Stimulated activated CD4-positive, alpha-beta T cell treated with anti-CD3 and anti-CD28 coated beads, Interleukin-2, amount 100 ng/mL, for 4 hours (primary cell): ENCODE results near the gene LAX1.
A peak's percentile ranks its signal among the peaks of the same experiment; 100 is the strongest.
"Not testable (repeated sequence)": the region's sequence is repeated elsewhere in the genome, so short reads cannot be mapped to it uniquely, and the experiment has no call there.

Source experiments
- DNase-seq: peaks from one replicate; pipeline ENCODE4 v3.0.0-alpha.2; 2020; ENCODE audit warnings: low read depth

LAX1 gene

DNA sequence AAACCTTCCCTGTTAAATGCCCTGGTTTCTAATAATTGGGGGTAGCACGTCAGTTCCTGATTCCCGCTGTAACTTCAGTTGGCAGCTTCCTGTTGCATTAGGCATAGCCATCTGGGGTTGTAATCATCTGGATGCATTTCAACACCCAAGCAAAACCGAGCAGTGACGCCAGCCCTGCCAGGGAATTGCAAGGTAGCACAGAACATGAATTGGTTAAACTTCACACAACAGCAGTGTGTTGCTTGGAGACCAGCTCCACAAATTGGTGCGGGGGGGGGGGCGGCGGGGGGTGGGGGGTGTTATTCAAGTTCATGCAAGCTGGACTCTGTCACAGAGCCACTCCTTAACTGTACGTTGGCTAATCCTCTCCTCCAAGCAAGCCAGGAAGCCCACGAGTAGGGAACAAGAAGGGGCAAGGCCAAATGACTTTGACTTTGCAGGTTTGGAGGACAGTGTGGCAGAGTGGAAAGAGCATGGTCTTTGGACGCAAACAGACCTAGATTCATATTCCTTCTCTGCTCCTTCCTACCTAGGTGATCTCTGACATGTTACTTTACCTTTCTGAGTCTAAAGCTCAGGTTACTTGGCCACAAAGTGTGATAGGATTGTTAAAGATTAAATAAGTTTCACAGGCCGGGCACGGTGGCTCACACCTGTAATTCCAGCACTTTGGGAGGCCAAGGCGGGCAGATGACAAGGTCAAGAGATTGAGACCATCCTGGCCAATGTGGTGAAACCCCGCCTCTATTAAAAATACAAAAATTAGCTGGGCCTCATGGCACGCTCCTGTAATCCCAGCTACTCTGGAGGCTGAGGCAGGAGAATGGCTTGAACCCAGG lies 4.7 kb downstream of the LAX1 start:
- DNase-seq = no peak

DNA sequence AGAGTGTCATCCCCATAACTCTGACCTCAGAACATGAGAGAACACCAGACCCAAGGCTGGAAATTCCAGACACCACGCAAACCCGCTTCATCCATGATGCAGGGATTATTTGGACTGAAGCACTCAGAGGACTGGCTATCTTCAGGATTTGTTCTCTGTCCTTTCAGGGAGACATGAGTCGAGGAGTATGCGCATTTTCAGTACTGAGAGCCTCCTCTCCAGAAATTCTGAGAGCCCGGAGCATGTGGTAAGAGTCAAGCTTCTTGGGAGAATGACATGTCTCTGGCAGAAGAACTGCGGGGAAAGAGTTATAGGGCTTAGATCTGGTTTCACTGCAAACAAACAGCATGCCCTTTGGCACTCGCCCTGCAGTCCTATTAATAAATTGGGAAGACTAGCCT lies 6.9 kb downstream of the LAX1 start:
- no peak for DNase-seq

DNA sequence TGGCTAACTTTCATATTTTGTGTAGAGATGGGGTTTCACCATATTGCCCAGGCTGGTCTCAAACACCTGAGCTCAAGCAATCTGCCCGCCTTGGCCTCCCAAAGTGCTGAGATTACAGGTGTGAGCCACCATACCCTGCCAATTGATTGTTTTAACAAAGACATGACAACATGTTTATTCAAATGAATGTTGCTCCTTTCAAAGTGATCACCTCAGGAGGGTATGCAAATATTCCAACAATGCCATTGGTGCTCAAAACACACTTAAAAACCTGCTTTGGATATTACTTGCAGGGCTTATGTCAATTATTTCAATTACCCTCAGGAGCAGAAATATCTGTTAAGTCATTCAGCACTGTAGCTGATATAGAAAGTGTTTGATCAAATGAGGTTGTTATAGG lies 7.9 kb downstream of the LAX1 start:
- DNase-seq = no peak

DNA sequence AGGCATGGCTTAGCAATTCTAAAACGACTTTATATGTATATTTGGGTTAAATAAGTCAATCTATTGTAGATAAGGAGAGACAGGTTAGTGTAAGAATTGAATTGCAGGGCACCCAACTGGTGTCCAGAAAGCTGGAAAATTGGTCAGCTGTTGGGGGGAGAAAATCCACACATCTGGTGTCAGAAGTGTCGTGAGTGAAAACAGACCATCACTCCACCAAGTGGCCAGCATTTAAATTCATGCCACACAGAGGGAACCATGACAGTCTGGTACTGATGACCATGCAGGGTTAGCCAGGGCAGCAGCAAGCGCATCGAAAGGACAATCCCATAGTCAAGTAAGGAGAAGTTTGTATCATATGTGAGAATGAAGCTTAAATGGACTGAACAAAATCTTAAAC lies 11.7 kb downstream of the LAX1 start:
- no peak for DNase-seq

DNA sequence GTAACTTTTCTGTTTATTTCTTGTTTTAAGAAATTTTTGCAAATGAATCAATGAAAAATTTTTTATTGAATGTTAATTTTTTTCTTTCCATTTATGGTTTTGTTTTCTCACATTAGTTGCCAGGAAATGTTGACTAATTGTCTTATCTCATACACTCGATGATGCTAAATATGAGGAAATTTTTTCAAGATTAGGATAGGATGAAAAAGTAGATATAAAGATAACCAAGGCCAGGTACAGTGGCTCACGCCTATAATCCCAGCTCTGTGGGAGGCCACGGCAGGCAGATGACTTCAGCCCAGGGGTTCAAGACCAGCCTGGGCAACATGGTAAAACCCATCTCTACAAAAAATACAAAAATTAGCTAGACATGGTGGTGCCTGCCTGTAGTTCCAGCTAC lies 12.6 kb downstream of the LAX1 start:
- no peak for DNase-seq

DNA sequence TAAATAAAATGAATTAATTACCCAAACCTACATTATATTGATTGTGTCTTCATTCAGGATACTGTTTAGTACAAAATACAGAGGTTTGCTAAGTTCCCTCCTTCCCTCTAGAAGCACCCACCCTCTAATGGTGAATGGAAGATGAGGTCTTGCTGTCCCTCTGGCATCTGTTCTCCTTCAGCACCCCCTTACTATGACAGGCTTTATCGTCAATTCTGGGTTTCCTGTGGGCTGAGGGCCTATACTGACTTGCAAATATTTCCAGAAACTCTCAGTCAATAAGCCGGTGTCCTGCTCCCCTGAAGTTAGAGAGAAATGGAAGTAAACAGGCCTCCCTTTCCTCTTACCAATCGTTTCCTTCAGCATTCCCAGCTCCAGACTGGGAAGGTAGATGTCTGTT lies 13.2 kb downstream of the LAX1 start:
- no peak for DNase-seq

DNA sequence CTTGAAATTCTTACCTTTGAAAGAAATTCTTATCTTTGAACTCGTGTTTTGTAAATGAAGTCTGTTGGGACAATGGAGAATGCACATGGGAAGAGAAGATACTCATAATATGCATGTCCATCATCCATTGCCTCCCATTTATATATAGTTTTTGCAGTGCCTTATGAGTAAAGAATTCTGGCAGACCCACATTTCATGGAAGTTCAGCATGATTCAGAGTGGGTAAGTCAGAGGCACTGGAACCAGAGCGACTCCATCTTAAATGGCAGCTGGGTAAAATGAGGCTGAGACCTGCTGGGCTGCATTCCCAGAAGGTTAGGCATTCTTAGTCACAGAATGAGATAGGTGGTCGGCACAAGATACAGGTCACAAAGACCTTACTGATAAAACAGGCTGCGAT lies 13.8 kb downstream of the LAX1 start:
- no peak for DNase-seq

DNA sequence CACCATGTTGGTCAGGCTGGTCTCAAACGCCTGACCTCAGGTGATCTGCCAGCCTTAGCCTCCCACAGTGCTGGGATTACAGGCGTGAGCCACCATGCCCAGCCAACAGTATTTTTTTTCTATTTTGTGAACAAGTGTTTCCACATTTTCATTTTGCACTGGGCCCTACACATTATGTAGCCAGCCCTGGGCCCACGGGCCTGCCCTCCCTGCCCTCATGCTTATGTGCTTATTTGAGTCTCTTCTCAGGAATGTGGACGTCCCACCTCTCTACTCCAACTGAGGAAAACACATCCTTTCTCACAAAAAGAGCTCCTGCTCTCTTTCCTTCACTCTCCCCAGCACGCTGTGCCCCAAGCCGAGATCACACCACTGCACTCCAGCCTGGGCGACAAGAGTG lies 17.0 kb downstream of the LAX1 start:
- no peak for DNase-seq

DNA sequence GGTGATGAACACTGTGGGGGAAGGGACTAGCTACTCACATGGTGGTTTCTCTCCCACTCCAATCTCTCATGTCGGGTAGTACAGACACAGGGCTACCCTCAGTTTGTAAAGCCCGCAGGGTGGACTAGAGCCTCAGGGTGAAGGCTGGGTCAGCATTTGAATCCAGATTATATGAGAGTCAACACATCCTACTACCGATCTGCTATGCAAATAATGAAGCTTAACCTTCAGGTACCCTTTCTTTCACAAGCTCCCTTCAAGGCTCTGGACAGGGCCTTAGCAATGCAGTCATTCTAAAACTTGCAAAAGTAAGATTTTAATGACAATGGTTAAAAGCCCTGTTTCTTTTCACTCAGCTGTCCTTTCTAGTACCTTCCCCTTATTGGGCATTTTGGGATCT lies 25.0 kb downstream of the LAX1 start:
- no peak for DNase-seq

DNA sequence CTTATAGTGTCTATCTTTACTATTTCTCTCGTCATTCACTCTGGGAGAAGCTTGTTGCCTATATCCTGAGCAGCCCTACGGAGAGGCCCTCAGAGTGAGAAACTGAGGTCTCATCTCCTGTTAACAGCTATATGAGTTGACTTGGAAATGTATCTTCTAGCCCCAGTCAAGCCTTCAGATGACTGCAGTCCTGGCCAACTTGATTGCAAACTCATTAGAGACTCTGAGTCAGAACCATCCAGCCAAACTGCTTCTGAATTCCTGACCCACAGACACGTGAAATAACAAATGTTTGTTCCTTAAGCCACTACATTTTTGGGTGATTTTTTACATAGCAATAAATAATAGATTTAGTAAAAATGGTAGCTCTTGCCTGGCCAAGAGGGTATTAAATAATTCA lies 26.5 kb downstream of the LAX1 start:
- no peak for DNase-seq

DNA sequence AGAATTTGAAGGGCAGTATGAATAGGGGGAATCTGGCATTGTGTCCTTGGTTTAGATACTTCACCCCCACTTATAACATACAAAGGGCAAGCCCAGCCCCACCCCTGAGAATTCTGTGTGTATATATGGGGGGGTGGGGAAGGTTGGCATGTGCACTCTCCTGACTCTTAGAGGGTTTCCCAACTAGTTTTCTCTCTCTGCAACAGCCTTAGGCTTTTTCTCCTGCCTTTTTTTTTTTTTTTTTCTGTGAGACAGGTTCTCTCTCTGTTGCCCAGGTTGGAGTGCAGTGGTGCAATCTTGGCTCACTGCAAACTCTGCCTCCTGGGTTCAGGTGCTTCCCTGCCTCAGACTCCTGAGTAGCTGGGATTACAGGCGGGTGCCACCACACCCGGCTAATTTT lies 27.5 kb downstream of the LAX1 start:
- DNase-seq = no peak

DNA sequence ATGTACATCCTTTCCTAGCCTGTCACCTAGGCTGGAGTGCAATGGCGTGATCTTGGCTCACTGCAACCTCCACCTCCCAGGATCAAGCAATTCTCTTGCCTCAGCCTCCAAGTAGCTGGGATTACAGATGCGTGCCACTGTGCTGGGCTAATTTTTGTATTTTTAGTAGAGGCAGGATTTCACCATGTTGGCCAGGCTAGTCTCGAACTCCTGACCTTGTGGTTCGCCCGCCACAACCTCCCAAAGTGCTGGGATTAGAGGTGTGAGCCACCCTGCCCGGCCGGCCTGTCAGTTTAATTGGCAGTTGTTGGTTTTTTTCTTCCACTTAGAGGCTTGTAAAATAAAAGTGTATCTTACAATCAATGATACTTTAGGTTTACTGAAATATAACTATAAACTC lies 28.6 kb downstream of the LAX1 start:
- not testable (repeated sequence) for DNase-seq

DNA sequence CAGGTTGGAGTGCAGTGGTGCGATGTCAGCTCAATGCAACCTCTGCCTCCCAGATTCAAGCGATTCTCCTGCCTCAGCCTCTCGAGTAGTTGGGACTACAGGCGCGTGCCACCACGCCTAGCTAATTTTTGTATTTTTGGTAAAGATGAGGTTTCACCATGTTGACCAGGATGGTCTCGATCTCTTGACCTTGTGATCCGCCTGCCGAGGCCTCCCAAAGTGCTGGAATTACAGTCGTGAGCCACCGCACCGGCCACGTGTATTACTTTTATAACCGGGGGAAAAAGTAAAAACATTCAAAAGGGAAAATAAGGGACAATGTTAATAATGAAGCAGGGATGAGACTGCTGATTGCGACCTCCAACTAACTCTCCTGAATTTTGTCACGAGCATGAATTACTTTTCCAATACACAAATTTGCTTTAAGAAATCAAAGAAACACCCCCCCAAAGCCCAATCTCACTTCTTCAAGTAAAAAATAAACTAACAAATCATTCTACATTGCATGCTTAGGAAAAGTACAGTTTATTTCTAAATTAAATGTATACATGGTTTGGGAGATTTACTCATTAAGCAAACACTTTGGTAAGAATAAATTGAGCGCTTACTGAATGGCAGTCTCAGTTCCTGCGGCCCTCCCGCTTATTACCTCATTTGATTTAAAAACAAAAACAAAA lies 29.9 kb downstream of the LAX1 start:
- no peak for DNase-seq

DNA sequence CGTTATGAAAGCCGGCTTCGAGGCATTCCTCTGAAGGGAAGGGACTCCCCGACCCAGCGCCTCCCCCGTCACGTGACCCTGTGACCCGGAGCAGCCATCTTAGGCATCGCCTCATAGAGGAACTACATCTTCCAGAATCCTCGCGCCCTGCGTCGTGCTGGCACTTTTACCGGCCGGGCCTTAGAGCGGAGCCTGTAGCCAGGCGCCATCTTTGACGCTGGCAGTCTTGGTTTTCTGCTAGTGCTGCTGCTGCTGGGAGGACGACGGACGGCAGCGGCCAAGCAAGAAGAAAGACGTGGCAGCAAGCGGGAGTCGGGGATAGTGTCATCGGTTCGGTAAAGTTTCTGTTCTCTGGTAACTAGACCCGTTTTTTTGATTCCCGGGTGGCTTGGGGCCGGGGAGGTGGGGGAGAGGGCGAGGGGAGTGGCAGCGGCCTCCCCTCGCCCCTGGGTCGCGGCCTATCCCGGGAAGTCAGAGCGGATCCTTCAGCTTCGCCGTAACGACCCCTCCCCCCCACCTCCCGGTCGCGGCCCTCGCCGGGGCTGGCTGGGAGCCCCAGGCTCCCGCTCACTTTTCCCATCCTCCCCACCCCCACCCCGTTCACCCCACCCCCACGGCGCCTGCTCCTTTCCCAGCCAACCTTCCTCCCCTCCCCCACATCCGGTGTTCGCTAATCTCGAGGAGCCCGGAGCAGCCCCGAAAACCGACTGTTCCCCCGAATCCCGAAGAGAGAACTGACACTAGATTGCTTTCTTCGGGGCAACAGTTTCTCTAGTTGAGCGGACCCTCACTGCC lies 30.7 kb downstream of the LAX1 start, which contains the start of the genes ZBED6 and ZC3H11A:
Gene ZBED6, plus strand, starts transcription at position 183 of the 795 bp plus-strand sequence. CDS start 1,900 bp downstream, outside the sequence.
Gene ZC3H11A, plus strand, starts transcription at position 183 of the 795 bp plus-strand sequence. CDS start 21,448 bp downstream, outside the sequence.
- DNase-seq = peak; percentile 98

DNA sequence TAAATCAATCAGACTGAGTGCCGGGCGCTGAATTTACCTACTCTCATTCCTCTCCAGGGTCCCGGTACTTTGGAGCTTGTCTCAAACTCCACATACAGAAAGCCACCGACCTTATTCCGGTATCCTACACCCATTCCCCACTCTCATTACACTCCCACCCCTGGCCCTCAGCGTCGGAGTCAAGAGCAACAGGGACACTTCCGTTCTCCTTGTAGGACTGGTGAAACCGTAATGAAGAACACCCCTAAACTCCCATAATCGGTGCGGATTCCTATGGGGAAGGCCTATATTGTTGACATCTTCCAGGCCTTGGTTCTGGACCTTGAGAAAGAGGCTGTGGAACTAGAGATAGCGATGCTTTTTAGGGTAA lies 31.2 kb downstream of the LAX1 start:
- no peak for DNase-seq

DNA sequence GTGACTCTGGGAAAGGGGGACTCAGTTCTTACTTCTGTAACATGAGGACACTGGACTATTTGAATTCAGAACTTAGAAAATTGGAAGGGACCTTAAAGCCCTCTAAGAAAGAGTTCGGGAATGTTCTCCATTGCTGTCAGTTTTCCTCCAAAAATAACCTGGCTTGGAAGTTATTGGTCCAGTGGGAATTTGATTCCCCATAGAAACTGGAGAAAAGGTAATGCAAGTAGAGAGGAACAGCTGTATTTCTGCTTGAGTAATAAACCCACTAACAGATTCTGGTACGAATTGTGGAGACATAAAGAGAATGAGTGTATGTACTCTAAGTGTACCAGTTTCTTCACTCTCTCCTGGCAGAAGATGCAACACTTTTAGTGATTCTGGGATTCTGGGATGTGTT lies 32.2 kb downstream of the LAX1 start:
- DNase-seq = no peak

DNA sequence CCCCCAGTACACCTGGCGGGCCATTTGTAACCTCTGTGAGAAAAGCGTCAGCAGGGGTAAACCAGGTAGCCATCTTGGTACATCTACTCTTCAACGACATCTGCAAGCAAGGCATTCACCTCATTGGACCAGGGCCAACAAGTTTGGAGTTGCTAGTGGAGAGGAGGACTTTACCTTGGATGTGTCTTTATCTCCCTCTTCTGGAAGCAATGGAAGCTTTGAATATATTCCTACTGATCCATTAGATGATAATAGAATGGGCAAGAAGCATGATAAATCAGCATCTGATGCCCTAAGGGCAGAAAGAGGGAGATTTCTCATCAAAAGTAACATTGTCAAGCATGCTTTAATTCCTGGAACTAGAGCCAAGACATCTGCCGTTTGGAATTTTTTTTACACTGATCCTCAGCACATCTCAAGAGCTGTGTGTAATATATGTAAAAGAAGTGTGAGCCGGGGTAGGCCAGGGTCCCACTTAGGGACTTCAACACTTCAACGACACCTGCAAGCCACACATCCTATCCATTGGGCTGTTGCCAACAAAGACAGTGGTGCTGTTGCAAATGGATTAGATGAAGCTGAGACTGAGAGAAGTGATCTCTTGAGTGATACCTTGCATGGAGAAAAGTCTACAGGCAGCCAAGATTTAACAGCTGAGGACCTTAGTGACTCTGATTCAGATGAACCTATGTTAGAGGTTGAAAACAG lies 33.1 kb downstream of the LAX1 start:
- DNase-seq = no peak

DNA sequence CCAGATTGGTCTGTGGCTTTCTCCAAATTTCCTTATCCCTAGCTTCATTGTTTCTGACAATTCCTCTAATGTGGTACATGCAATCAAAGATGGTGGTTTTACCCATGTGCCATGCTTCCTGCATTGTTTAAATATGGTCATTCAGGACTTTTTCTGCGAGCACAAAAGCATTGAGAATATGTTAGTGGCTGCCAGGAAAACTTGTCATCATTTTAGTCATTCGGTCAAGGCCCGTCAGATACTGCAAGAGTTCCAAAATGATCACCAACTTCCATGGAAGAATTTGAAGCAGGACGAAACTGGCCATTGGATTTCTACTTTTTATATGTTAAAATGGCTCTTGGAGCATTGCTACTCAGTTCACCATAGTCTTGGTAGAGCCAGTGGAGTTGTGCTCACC lies 34.2 kb downstream of the LAX1 start:
- no peak for DNase-seq

DNA sequence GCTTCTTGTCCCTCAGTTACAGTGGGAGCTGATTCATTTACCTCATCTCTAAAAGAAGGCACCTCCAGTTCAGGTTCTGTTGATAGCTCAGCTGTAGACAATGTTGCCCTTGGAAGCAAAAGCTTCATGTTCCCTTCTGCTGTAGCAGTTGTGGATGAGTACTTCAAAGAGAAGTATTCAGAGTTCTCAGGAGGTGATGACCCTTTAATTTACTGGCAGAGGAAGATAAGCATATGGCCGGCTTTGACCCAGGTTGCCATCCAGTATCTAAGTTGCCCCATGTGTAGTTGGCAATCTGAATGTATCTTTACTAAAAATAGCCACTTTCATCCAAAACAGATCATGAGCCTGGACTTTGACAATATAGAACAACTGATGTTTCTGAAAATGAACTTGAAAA lies 35.0 kb downstream of the LAX1 start:
- no peak for DNase-seq

DNA sequence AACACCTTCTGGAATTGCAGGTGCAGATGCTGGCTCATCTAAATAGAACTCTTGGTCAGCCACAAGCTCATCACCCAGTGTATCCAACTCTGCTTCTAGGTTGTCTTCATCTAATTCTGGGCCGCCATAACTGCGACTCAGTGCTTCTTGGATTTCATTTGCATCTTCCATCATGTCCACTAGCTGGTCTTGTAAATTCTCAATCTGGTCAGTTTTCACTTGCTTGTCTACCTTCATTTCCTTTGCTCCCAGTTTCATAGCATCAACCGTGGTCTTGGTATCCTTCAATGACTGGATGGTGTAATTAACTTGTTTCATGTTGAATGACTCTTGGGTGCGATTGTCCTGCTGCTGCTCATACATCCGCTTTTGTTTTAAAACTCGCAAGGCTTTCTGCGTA lies 40.7 kb downstream of the LAX1 start:
- DNase-seq = no peak

DNA sequence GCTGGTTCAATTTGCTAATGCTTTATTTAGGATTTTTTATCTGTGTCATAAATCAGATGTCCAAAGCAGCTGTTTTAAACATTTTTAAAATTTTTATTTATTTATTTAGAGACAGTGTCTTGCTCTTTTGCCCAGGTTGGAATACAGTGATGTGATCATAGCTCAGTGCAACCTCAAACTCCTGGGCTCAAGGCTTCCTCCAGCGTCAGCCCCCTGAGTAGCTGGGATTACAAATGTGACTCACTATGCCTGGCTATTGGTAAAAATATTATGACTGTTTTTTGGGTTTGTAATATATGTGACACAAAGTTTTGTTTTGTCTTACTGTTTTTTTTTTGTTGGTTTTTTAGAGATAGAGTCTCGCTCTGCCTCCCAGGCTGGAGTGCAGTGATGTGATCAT lies 42.2 kb downstream of the LAX1 start:
- no peak for DNase-seq
